DOHH2 (cell line): ENCODE data around the gene WWOX.

ENCODE experiments used
- CTCF ChIP-seq: fragments of 200-600 bp; sonication (generic); IDR thresholded peaks from one replicate; pipeline ENCODE4 v1.5.1; 2014; ENCODE audit warnings: antibody characterized with exemption, mild to moderate bottlenecking, low read depth, low read length; ENCODE audit not compliant: poor library complexity, severe bottlenecking
- EZH2phosphoT487 ChIP-seq: fragments of 200-600 bp; sonication (generic); IDR thresholded peaks from 2 replicates; pipeline ENCODE4 v1.6.1; 2017; ENCODE audit warnings: borderline replicate concordance, mild to moderate bottlenecking, antibody characterized with exemption, low read length, moderate library complexity, mixed read lengths

DNA sequence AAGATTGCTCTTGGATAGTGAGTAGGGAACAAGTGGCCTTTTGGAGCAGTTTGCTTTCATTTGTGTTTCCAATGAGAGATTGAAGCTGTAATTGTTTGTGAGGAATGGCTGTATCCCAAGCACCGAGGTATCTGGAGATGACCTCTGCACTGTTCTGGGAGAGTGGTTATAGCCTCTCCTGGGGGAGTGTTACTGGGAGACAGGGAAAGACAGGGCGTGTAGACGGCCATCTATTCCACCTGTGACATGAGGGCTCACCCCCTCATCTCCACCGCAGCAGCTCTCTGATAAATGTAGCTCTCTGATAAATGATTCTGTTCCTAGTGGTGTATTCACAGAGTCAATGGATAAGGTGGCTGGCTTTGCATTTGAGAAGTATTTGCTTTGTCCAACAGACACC, 1107.4 kb downstream of the WWOX start:
- TF ChIP-seq CTCF = no peak
- TF ChIP-seq EZH2phosphoT487 = no peak
